Ishikawa (cell line): ENCODE data around the gene CMTM3.

Experiments
- CEBPB ChIP-seq: IDR thresholded peaks from 2 replicates; pipeline ENCODE4 v1.6.1; 2012
- CREB1 ChIP-seq: IDR thresholded peaks from 2 replicates; pipeline ENCODE4 v1.6.1; 2012; ENCODE audit warnings: low read depth
- EGR1 ChIP-seq: IDR thresholded peaks from 2 replicates; pipeline ENCODE4 v1.6.1; 2012
- EP300 ChIP-seq: IDR thresholded peaks from 2 replicates; pipeline ENCODE4 v1.6.1; 2012; ENCODE audit warnings: borderline replicate concordance
- FOXM1 ChIP-seq: IDR thresholded peaks from 2 replicates; pipeline ENCODE4 v1.6.1; 2012; ENCODE audit warnings: low read depth, borderline replicate concordance
- MAX ChIP-seq: IDR thresholded peaks from 2 replicates; pipeline ENCODE4 v1.6.1; 2012
- NFIC ChIP-seq: IDR thresholded peaks from 2 replicates; pipeline ENCODE4 v1.6.1; 2012
- RAD21 ChIP-seq: IDR thresholded peaks from 2 replicates; pipeline ENCODE4 v1.6.1; 2012; ENCODE audit warnings: low read depth
- REST ChIP-seq: IDR thresholded peaks from 2 replicates; pipeline ENCODE4 v1.6.1; 2012; ENCODE audit warnings: low read depth, mild to moderate bottlenecking
- TAF1 ChIP-seq: IDR thresholded peaks from 2 replicates; pipeline ENCODE4 v1.6.1; 2012; ENCODE audit warnings: low read depth, mild to moderate bottlenecking
- YY1 ChIP-seq: IDR thresholded peaks from 2 replicates; pipeline ENCODE4 v1.6.1; 2012; ENCODE audit warnings: low read depth
- ZBTB7A ChIP-seq: IDR thresholded peaks from 2 replicates; pipeline ENCODE4 v1.6.1; 2012; ENCODE audit warnings: low read depth

GRCh38 chr16:66605979-66606751 lies 1.7 kb downstream of the CMTM3 start:
- TF ChIP-seq TAF1 (no peak), MAX (no peak), CREB1 (no peak), YY1 (no peak), REST (no peak), EP300 (no peak), CEBPB (no peak), RAD21 (no peak), EGR1 (no peak), NFIC (no peak), FOXM1 (no peak), ZBTB7A (no peak)
